Upper lobe of right lung (tissue), 1 donor: ENCODE results near the gene XPNPEP2. TPM values are rescaled to one million over a fixed set of nuclear protein-coding genes. Genes with fewer than 3 reads are reported as not detected.

Experiments used
- ATAC-seq: fragments of 200-7000 bp; cut with Tn5 transposase; one replicate; pipeline ENCODE4 v1.9.1; 2020; ENCODE audit warnings: mild to moderate bottlenecking, moderate library complexity
- DNase-seq: peaks from one replicate; pipeline ENCODE4 v3.0.0-alpha.2; 2020
- H3K27ac ChIP-seq: fragments of 200-600 bp; one replicate; pipeline ENCODE4 v1.8.0; 2022
- H3K27me3 ChIP-seq: fragments of 200-600 bp; one replicate; pipeline ENCODE4 v1.8.0; 2022; ENCODE audit warnings: mild to moderate bottlenecking
- H3K36me3 ChIP-seq: fragments of 200-600 bp; one replicate; pipeline ENCODE4 v1.8.0; 2022
- H3K4me1 ChIP-seq: fragments of 200-600 bp; one replicate; pipeline ENCODE4 v1.8.0; 2022
- H3K4me3 ChIP-seq: fragments of 200-600 bp; one replicate; pipeline ENCODE4 v1.8.0; 2022; ENCODE audit warnings: mild to moderate bottlenecking
- H3K9me3 ChIP-seq: fragments of 200-600 bp; one replicate; pipeline ENCODE4 v1.8.0; 2022
- intact Hi-C: fragments of 100-400 bp; cut with DNase I; formaldehyde crosslinking; loops from one replicate; pipeline ENCODE4 v1.11.0; 2022
- total RNA-seq: library from RNA; stranded (reverse); fragmentation: NEBNext Ultra II Directional; extraction: Animal tissue kit (Norgen Biotek cat#: 25700); gene quantifications from one replicate; pipeline ENCODE4 v1.2.1, GENCODE V29; 2021
- TF ChIP-seq, protein P1 (sequence below): fragments of 200-600 bp; IDR thresholded peaks from one replicate; pipeline ENCODE4 v1.8.0; 2022; ENCODE audit warnings: antibody characterized with exemption
- donor health status: DM: no; HTN: yes; CAD: no; lungs with severe emphysema.

XPNPEP2 gene
- total RNA-seq, 1 donor from 2014 or later = 0.93 TPM

DNA sequence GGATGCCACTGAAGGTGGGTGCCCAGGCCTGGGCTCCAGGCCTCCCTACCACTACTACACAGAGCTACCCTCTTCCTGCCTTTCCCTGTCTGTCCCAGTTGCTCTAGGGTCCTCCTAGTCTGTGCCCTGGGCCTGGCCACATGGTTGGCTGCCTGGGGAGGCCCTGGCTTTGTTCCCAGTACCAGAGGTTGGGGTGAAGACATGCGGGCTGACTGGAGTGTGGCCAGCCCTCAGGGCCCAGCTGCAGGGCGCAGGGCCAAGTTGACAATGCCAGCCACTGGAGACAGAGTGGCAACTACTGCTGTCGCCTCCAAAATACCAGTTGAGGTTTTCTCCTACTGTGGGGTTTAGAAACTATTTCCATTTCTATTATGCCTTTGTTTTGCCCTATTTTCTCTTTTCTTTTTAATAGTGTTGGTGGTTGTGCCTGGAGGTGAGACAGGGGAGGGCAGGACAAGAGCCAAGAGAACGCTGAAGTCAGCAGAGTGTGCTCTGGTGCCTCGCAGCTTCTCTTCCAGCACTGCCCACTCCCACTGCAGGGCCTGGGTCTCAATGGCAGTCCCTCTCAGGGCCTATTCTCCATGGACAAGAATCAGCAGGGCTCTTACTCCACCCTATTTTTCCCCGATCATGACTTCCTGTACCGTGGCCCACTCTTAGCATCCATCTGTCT is 32.2 kb upstream of the XPNPEP2 start:
- H3K27ac ChIP-seq = no peak overlapping the region
- ATAC-seq (no peak), DNase-seq (no peak)
- no peaks in the 10 kb centered on the region for H3K4me1 ChIP-seq
- intact Hi-C loops = no loop called here
- no peaks in the 10 kb centered on the region for H3K36me3 ChIP-seq
- no peaks in the 10 kb centered on the region for H3K27me3 ChIP-seq
- no peaks in the 10 kb centered on the region for H3K9me3 ChIP-seq
- TF ChIP-seq, protein P1, sequence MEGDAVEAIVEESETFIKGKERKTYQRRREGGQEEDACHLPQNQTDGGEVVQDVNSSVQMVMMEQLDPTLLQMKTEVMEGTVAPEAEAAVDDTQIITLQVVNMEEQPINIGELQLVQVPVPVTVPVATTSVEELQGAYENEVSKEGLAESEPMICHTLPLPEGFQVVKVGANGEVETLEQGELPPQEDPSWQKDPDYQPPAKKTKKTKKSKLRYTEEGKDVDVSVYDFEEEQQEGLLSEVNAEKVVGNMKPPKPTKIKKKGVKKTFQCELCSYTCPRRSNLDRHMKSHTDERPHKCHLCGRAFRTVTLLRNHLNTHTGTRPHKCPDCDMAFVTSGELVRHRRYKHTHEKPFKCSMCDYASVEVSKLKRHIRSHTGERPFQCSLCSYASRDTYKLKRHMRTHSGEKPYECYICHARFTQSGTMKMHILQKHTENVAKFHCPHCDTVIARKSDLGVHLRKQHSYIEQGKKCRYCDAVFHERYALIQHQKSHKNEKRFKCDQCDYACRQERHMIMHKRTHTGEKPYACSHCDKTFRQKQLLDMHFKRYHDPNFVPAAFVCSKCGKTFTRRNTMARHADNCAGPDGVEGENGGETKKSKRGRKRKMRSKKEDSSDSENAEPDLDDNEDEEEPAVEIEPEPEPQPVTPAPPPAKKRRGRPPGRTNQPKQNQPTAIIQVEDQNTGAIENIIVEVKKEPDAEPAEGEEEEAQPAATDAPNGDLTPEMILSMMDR = no peak
- no peak overlapping the region for H3K4me3 ChIP-seq

DNA sequence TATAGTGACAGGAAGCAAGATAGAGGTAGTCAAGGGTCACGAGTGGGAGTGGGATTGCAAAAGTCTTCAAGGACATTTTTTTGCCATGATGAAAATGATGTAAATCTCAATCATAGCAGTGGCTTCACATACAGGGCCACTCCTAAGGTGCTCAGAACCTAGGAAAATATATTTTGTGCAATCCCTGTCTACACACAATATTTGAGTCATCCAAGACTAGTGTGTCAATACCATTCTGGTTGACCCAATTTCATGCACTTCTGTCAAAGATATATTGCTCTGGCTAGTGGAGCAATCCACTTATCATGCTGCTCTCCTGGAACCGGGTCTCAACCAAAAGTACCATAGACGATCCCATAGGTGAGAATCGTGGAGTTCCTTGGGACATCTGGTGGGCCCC is 24.2 kb upstream of the XPNPEP2 start:
- DNase-seq = no peak
- no peak overlapping the region for H3K27ac ChIP-seq
- intact Hi-C loops = no loop called here
- no peaks in the 10 kb centered on the region for H3K27me3 ChIP-seq
- H3K9me3 ChIP-seq = no peaks in the 10 kb centered on the region
- no peaks in the 10 kb centered on the region for H3K4me1 ChIP-seq
- no peaks in the 10 kb centered on the region for H3K36me3 ChIP-seq
- no peak overlapping the region for H3K4me3 ChIP-seq
- TF ChIP-seq, protein P1 = no peak
- no peak for ATAC-seq

DNA sequence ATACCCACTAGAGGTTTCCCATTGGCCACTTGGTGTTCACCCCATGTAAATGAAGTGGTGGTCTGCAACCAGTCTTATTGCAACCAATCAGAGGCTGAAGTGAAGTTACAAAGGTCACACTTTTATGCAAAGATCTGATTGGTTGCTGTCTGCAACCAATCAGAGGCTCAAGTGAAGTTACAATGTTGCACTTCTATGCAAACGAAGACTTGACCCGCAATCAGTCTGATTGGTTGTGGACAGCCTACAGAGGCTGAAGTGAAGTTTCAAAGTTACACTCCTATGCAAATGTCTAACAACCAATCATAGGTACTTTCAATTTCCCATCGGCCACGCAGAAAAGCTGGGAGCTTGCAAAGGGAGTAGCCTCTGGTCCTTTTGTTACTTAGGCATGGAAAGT is 22.3 kb upstream of the XPNPEP2 start:
- no peaks in the 10 kb centered on the region for H3K27me3 ChIP-seq
- no peaks in the 10 kb centered on the region for H3K36me3 ChIP-seq
- no peaks in the 10 kb centered on the region for H3K9me3 ChIP-seq
- no peak overlapping the region for H3K4me3 ChIP-seq
- intact Hi-C loops = no loop called here
- H3K27ac ChIP-seq = no peak overlapping the region
- no peak for DNase-seq
- TF ChIP-seq, protein P1 = no peak
- no peak for ATAC-seq
- no peaks in the 10 kb centered on the region for H3K4me1 ChIP-seq

DNA sequence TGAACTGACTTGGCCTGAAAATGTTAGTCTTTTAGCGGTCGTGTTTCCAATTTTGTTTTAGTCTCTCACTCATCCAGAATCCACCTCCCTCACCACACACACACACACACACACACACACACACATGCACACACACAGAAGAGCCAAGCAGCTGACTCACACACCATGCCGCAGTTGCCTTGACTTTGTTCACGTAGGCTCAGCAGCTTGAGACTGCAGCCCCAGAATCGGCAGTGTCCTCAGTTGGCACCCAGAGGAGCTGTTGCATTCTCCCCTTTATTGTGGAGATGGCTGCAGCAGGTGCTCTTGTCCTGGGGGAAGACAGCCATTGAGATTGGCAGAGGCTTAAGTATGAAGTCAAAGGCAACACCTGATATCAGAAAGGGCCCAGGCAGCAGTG is 20.9 kb upstream of the XPNPEP2 start:
- Histone ChIP-seq H3K9me3 (no peaks in the 10 kb centered on the region), H3K4me1 (no peaks in the 10 kb centered on the region), H3K27me3 (no peaks in the 10 kb centered on the region), H3K4me3 (no peak overlapping the region), H3K36me3 (no peaks in the 10 kb centered on the region), H3K27ac (no peak overlapping the region)
- TF ChIP-seq, protein P1 = no peak
- no peak for ATAC-seq
- DNase-seq = no peak
- intact Hi-C loops = no loop called here

DNA sequence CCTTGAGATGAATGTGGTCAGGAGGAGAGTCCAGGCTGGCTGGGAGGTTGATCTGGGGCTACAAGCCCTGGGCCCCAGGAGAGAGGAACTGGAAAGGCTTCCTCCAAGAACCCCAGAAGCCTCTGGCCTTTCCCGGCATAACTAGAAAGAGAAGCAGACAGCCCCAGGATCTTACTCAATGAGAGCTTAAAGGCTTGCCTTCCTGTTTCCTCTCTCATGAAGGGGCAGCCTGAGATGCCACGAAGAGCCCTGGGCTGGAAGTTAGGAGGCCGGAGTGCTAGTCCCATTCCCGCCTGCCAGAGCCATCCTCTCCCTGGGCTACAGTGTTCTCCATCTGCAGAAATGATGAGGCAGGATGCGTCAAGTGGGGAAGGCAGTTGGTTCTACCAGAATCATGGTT is 20.1 kb upstream of the XPNPEP2 start:
- intact Hi-C loops = no loop called here
- no peak overlapping the region for H3K4me3 ChIP-seq
- H3K27ac ChIP-seq = no peak overlapping the region
- ATAC-seq = no peak
- DNase-seq = no peak
- H3K27me3 ChIP-seq = no peaks in the 10 kb centered on the region
- H3K36me3 ChIP-seq = no peaks in the 10 kb centered on the region
- no peaks in the 10 kb centered on the region for H3K9me3 ChIP-seq
- TF ChIP-seq, protein P1 = no peak
- no peaks in the 10 kb centered on the region for H3K4me1 ChIP-seq

DNA sequence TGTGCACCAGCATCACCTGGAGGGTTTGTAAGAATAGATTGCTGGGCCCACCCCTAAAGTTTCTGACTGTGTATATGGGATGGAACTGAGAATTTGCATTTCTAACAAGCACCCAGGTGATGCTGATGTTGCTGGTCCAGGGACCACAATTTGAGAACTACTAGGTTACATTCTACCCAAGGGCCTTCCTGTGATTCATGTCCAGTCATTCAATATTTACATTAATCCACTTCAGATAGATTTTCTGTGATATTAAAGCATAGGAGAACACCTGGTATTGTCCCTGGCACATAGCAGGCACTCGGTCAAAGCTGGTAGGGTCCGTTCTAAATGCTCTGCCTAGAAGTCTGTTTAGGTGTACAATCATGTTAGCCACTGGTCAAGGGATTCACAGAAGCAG is 19.5 kb upstream of the XPNPEP2 start:
- Histone ChIP-seq H3K27ac (no peak overlapping the region), H3K27me3 (no peaks in the 10 kb centered on the region), H3K9me3 (no peaks in the 10 kb centered on the region), H3K36me3 (no peaks in the 10 kb centered on the region), H3K4me3 (no peak overlapping the region), H3K4me1 (no peaks in the 10 kb centered on the region)
- DNase-seq (no peak), ATAC-seq (no peak)
- TF ChIP-seq, protein P1 = no peak
- intact Hi-C loops = no loop called here
